NCI-H187 (cell line): ENCODE data around the gene KRT82.
"Not testable (repeated sequence)": the region's sequence is repeated elsewhere in the genome, so short reads cannot be mapped to it uniquely, and the experiment has no call there.

ENCODE experiments used
- DNase-seq, 2 experiments: peaks; one replicate each; lab custom pipeline; 2025; lab: John Stamatoyannopoulos, UW

KRT82 gene

GRCh38 chr12:52405922-52406385 lies at the start of gene KRT82:
TSS of gene KRT82 (minus strand) at chr12:52406335. CDS start at chr12:52406277, 58 bp downstream.
- no peak for DNase-seq

- no peak for DNase-seq
Observed at GRCh38 chr12:52455821-52456220, 49.7 kb upstream of the KRT82 start.

GRCh38 chr12:52454411-52455201 lies 48.5 kb upstream of the KRT82 start:
- DNase-seq, result no peak

GRCh38 chr12:52452101-52452500 lies 46.0 kb upstream of the KRT82 start, which contains the start of gene KRT6B:
TSS of gene KRT6B (minus strand) at chr12:52452146. CDS start at chr12:52452078, 68 bp downstream.
- DNase-seq, result no peak

DNA sequence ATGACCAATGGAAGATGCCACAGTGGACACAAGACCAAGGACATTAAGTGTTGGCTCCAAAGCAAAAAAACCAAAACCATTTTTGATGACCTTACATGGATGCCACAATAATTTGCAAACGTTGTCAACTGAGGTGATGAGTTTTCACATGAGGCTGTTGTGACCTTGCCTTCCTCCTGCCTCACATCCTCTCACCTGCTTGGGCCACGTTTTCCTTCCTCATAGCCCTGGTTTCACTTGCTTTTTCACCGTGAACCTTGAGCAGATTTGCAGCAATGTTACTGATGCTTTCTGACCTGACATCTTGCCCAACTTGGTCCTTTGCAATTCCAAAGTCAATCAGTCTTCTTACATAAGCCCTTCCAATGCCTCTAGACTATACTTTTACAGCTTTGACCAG lies 42.1 kb upstream of the KRT82 start:
- no peak for DNase-seq

DNA sequence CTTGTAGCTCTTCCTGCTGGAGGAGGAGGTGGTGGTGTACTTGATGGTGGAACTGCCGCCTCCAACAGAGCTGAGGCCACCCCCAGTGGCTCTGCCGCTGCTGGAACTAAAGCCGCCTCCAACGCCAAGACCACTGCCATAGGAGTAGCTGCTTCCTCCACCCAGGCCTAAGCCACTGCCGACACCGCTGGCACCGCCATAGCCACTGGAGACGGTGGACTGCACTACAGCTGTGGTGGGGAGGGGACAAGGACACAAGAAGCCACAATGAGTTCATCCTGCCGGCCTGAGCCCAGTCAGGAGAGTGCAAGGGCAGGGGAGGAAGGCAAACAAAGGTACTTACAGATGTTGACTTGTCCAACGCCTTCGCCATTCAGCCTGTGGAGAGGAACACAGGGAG lies 41.1 kb upstream of the KRT82 start:
- DNase-seq, result not testable (repeated sequence)

DNA sequence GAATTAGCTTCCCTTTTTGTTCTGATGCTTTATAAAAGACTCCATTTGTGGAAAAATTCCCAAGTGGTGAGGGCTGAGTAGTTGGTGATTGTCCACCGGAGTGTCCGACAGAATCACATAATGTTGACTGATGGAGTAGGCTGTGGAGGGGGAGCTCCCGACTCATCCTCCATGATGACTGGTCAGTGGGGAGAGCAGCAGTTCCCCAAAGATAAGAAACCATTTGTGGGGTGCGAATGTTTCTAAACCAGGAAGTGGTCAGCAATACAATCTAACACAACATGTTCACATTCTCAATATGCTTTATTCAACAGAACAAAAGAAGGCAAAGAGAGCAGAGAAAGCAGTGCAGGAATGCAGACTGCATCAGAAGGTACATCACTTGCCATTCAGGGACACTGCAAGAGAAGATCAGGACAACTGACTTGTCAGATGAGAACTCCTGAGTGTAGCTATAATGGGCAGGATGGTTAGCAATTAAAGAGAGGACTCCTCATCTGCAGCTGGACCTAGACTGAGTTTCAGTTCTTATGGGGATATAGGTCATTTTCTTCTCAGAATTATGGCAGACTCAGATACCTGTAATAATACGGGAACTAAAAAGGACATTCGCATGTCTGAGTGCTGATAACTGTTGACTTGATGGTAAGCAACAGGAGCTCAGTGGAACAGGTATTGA lies 40.4 kb upstream of the KRT82 start:
- DNase-seq, result no peak

DNA sequence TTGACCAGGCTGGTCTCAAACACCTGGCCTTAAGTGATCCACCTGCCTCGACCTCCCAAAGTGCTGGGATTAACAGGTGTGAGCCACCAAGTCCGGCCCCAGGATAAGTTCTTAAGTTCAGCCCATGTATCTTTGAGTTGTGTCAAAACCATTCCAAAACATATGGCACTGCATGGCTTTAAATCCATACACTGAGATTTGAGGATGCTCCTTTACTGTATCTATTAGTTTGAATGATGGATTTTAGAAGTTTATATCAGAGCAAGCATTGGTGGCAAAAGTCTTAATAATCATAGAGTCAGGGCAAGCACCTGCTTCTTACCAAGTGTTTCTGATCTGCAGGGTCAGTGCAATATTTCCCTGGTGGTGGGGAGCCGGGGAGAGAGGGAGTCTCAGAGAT lies 39.7 kb upstream of the KRT82 start:
- DNase-seq, result no peak

DNA sequence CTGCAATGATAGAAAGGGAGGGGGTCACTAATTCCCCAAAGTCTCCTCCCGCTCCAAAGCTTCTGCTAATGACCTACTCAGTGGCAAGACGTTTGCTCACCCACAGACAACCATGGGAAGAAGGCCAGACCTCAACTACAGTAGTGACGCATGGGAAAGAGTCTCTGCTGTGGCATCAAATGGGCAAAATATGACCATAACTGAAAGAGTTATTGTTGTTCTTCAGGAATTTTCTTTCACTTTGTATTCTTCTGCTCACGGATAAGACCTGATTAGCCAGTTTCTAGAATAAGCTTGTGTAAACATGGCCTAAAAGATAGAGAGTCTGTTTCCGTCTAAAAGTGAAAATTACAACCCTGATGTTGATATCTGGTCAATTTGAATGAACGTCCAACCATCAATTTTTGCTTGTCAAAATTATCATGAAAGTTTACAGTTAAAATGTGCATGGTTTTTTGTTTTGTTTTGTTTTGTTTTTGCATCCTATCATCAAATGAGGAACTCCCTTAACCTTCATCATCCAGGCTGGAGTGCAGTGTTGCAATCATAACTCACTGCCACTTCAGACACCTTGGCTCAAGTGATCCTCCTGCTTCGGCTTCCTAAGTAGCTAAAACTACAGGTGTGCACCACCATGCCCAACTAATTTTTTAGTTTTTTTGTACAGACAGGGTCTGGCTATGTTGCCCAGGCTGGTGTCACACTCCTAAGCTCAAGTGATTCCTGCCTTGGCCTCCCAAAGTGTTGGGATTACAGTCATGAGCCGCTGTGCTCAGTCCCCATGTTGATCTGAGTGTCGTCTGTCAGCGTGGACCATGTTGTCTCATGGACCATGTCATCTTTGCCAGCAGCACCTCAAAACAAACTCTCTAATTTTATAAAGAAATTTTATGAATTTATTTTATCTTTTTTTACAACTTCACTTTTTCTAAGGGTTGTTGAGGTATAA lies 38.8 kb upstream of the KRT82 start:
- no peak for DNase-seq

DNA sequence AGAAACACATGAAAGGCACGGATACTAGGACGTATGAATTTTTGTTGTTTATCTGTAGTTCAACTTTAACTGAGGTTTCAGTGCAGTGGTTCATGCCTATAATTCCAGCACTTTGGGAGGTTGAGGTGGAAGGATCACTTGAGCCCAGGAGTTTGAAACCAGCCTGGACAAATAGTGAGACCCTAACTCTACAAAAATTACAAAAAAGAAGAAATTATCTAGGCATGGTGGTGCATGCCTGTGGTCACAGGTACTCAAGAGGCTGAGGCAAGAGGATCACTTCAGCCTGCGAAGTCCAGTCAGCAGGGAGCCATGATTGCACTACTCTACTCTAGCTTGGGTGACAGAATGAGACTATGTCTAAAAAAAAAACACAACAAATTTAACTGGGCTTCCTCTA lies 37.8 kb upstream of the KRT82 start:
- DNase-seq, result no peak

DNA sequence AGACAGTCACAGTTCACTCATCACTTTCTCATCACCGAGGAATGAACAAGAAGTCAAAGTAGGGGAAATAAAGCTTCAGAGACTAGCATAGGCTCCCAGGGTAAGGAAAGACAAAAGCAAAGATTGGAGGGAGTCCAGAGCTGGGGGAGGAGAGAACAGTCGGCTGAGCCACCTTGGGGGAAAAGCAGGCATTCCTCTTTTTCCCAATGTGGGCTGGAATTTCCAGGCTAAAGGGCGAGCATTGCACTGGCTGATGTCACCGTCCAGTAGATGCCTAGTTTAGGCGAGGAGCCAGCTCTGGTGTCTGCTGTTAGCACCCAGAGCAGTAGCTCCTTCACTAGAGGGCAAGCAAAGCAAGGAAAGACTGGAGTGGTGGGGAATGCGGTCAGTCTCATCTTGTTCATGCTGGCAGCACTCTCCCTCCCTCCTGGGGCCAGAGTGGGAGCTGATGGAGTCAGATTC lies 36.5 kb upstream of the KRT82 start:
- DNase-seq, result no peak

DNA sequence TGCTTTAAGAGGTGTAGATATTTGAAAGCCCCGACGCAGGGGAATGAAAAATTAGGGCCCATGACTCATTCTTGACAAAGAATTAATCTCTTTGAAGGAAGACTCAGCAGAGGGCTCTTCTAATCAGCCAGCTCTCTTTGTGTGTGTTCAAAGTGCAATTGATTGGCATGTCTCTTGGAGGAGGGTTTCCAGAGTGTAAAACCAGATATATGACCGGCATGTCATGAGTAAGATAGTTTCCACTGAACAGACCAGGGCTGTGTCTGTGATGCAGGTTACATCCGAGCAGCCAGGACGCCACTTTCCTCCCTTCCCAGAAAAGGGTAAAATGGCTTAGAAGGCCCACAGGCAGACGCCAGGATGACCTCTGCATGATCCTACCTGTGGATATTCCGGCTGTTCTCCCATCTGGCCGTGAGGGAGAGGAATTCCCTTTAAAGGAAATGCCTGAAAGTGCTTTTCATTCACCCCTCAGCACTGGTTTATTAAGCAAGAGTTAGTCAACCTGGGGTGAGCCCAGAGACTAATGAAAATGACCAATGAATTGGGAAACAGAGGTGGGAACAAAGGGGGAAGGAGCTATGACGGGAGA lies 35.3 kb upstream of the KRT82 start:
- DNase-seq, result no peak

DNA sequence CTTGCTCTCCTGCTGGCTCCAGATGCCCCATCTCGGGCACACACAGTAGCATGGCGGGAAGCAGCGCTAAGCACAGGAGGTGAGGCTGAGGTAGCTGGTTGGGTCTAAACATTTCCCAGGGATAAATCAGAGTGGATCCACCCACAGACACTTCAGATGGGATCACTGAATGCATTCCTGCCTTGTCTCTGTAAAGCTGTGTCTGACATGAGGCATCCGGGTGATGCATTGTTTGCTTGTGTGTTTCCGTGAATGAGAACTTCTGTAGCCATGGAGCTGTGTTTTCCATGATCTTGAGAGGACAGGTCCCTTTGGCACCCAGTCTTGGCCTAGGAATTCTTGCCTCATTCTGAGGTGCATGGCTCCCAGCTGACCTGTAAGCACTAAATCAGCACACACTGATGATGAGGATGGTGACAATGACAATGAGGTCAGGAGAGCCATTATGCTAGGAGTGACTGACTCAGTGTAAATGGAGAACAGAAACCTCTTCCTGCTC lies 34.7 kb upstream of the KRT82 start:
- no peak for DNase-seq

DNA sequence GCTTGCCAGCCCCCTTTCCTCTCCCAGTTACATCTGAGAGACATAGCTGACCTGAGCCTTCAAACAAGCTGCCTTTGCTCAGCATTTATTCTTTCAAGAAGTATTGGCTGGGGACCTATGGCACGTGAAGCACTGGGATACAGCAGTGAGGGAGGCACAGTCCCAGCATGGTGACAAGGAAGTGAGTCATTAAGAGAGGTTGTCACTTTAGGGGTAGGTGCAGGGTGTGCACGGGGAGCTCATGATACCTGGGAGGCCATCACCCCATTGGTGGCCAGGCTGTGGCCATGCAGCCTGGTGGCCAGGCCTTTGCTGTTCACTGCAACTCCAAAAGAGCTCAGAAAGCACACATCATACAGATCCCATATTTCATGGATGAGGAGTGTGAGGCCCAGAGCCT lies 33.7 kb upstream of the KRT82 start:
- no peak for DNase-seq

DNA sequence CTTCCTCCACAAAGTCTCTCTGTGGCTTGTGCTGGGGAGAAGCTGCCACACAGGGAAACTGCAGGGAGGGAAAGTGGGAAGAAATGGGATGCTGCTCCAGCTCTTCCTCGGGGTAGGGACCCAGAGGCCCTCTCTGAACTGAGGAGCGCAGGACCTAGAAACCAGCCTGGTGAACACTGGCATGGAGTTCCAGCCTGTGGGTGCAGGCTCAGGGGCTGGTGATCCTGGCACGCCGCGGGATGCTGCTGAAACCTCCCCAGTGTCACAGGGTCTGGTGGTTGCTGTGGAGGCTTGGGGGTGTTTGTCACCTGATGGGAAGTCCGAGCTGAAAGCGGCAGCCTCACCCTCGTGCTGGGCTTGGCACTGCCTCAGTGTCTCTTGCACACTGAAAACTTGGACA lies 33.3 kb upstream of the KRT82 start:
- no peak for DNase-seq

DNA sequence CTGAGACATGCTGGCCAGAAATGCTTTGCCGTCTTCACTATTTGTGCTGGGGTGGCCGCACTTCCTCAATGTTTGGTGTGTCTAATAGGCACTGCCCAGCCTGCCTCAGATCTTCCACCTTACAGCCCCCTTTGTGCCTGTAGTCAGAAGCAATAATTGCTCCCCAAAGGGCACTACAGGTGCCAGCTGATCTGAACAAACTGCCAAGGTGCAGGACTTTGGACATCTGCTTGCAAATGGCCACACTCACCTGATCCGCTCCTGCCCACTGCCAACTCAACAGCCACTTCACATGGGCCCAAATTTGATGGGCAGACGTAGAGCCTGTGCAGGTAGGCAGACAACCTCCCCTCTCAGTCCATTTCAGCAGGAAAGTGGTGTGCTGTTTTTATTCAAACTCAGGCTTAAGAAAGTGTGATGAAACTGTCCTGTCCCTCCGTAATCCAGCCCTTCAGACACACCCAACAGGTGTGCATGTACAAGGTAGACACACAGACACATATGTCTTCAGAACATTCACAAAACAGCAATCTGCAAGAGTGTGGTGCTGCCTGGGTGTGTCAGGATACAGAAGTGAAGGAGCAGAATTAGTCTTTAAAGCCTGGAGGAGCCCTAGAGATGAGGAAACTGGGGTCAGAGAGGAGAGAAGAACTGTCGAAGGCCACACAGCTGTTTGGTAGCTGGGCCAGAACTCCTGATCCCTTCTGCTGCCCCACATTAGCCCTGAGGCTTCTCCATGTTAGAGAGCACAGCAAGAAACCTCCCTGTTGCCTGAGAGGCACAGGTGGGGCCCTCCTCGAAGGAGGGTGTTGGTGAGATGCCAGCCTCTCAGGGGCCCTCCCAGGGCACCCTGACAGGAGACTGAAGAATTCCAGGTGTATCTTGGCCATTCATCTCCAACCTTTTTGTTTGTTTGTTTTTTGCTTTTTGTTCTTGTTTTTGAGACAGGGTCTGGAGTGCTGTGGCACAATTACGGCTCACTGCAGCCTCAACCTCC lies 32.5 kb upstream of the KRT82 start:
- DNase-seq, result no peak

DNA sequence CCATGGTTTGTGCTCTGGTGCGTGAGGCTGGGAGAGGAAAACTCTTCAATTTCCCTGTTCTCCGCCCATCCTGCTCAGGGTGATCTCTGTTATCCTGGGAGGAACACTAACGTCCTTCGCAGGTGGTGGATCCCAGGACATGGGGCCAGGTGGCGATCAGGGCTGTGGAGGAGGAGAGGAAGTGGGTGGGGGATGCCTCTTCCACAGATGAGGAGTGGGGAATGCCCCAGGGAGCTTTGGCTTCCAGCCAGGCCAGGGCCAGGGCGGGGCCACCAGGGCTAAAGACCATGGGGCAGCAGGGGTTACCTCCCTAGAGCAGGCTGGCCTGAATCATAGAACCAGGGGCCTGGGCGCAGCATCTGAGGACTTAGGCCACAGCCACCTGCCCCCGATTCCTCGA lies 31.4 kb upstream of the KRT82 start:
- DNase-seq, result no peak

GRCh38 chr12:52436828-52437474 lies 30.8 kb upstream of the KRT82 start:
- DNase-seq, result no peak

DNA sequence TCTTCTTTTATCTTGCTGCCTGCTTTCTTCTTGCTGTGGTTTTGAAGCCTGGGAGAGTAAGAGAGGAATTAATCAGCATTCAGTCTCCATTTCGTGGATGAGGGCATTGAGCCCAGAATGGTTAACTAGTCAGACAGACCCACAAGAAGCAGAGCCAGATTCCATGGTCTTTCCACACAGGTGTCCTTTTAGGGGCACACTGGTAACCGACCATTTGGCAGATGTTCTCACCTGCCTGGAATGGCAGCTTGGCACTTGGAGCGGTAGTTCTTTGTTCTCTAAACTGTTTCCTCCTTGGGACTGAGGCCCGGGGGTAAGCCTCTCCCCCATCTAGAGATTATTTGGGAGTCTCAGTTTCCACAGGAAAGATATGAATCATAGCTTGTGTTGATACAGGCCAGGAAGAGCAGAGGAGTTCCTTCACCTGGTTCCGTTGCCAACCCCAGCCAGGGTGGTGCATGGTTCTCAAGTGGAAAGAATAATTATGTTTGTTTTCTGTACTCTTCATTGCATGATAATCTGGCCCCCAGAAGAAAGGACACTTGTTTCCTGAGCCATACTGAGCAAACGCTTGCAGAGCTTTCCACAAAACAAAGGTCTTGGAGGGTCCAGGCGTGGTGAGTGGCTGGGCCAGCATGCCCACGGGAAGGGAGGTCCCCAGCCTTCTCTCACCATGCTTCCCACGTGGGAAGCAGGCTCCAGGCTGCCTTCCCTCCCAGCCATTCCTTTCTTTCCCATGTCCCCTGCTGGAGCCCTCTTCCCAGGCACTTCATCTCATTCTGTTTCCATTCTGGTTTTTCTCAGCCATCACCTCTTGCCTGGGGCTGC lies 30.1 kb upstream of the KRT82 start:
- DNase-seq, result no peak
